Body of pancreas (tissue), 4 donors: ENCODE results near the gene ATG4A.

ENCODE experiments used
- CTCF ChIP-seq, 7 experiments: fragments of 450-650 bp in 4 of 7; fragments of 200-600 bp in 3 of 7; sonication (generic) in 3 of 7; IDR thresholded peaks; one replicate each; pipeline ENCODE4 v1.5.1; 2016 to 2019; ENCODE audit warnings: antibody characterized with exemption in 7 of 7
- POLR2A ChIP-seq, 3 donors: fragments of 450-650 bp; IDR thresholded peaks; one replicate each; pipeline ENCODE4 v1.6.1; 2016; ENCODE audit warnings: antibody characterized with exemption in 3 of 3, mild to moderate bottlenecking in 2 of 3

GRCh38 chrX:108148524-108148923 lies 56.9 kb downstream of the ATG4A start:
- TF ChIP-seq CTCF (IDR thresholded peaks at IDR 0.05) (no peak), POLR2A (IDR thresholded peaks at IDR 0.05) (no peak)
